ENCODE data around the gene GTF3C1. TPM values are rescaled to one million over a fixed set of nuclear protein-coding genes. Genes with fewer than 3 reads are reported as not detected.

Gene GTF3C1
- total and polyA plus RNA-seq, 4 donors, result 15.3 to 28.0 (median 22.2) TPM

DNA sequence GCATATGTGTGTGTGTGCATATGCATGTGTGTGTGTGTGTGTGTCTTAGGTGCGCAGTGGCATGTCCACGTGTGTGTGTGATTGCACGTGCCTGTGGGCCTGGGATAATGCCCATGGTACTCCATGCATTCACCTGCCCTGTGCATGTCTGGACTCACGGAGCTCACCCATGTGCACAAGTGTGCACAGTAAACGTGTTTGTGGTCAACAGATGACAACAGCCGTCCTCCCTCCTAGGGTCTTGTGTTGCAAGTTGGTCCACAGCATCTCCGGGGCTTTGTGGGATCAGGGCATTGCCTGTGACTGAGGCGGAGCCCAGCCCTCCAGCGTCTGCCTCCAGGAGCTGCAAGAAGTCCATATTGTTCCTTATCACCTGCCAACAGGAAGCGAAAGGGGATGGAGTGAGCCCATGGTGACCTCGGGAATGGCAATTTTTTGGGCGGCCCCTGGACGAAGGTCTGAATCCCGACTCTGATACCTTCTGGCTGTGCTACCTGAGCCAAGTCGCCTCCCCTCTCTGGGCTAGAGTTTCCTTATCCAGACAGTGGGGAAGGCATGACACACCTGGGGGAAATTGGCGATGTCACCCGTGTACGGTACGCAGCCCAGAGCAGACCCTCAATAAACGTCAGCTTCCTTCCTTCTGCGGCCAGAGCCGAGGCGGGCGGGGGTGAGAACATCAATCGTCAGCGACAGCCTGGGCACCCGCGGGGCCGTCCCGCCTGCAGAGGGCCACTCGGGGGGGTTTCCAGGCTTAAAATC is 100.1 kb downstream of the GTF3C1 start:
- Histone ChIP-seq H3K4me1 (ENCODE audit: control insufficient read depth in 4 of 4, insufficient read depth in 4 of 4, low read length in 3 of 4) (no peaks in the 10 kb centered on the region), H3K9me3 (ENCODE audit: control insufficient read depth in 4 of 4, low read length in 3 of 4) (peaks cover 0 to 6% (median 0%) of the 10 kb centered on the region in 4 donors), H3K36me3 (ENCODE audit: control insufficient read depth in 4 of 4, insufficient read depth in 3 of 4, low read depth in 1 of 4, low read length in 3 of 4) (no peaks in the 10 kb centered on the region), H3K27me3 (ENCODE audit: control insufficient read depth in 4 of 4, insufficient read depth in 4 of 4, low read length in 3 of 4) (no peaks in the 10 kb centered on the region), H3K9ac (ENCODE audit: low read depth in 1 of 2, low read length in 2 of 2) (no peak overlapping the region), H3K27ac (ENCODE audit: low read depth in 1 of 2, low read length in 2 of 2) (no peak overlapping the region), H3K4me3 (ENCODE audit: low read depth in 1 of 3, low read length in 3 of 3) (no peak overlapping the region)
- no peak for TF ChIP-seq YY1 (IDR thresholded peaks at IDR 0.05)
- TF ChIP-seq, protein P1, sequence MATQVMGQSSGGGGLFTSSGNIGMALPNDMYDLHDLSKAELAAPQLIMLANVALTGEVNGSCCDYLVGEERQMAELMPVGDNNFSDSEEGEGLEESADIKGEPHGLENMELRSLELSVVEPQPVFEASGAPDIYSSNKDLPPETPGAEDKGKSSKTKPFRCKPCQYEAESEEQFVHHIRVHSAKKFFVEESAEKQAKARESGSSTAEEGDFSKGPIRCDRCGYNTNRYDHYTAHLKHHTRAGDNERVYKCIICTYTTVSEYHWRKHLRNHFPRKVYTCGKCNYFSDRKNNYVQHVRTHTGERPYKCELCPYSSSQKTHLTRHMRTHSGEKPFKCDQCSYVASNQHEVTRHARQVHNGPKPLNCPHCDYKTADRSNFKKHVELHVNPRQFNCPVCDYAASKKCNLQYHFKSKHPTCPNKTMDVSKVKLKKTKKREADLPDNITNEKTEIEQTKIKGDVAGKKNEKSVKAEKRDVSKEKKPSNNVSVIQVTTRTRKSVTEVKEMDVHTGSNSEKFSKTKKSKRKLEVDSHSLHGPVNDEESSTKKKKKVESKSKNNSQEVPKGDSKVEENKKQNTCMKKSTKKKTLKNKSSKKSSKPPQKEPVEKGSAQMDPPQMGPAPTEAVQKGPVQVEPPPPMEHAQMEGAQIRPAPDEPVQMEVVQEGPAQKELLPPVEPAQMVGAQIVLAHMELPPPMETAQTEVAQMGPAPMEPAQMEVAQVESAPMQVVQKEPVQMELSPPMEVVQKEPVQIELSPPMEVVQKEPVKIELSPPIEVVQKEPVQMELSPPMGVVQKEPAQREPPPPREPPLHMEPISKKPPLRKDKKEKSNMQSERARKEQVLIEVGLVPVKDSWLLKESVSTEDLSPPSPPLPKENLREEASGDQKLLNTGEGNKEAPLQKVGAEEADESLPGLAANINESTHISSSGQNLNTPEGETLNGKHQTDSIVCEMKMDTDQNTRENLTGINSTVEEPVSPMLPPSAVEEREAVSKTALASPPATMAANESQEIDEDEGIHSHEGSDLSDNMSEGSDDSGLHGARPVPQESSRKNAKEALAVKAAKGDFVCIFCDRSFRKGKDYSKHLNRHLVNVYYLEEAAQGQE (IDR thresholded peaks at IDR 0.05), result no peak
- TF ChIP-seq TAF1 (conservative IDR thresholded peaks at IDR 0.05), result no peak
- TF ChIP-seq RAD21 (IDR thresholded peaks at IDR 0.05), result no peak
- TF ChIP-seq, protein P2, sequence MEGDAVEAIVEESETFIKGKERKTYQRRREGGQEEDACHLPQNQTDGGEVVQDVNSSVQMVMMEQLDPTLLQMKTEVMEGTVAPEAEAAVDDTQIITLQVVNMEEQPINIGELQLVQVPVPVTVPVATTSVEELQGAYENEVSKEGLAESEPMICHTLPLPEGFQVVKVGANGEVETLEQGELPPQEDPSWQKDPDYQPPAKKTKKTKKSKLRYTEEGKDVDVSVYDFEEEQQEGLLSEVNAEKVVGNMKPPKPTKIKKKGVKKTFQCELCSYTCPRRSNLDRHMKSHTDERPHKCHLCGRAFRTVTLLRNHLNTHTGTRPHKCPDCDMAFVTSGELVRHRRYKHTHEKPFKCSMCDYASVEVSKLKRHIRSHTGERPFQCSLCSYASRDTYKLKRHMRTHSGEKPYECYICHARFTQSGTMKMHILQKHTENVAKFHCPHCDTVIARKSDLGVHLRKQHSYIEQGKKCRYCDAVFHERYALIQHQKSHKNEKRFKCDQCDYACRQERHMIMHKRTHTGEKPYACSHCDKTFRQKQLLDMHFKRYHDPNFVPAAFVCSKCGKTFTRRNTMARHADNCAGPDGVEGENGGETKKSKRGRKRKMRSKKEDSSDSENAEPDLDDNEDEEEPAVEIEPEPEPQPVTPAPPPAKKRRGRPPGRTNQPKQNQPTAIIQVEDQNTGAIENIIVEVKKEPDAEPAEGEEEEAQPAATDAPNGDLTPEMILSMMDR (IDR thresholded peaks at IDR 0.05; ENCODE audit: low read depth, low read length, missing input control), result no peak
- TF ChIP-seq RXRA (IDR thresholded peaks at IDR 0.05), result no peak
- TF ChIP-seq HNF4A (conservative IDR thresholded peaks at IDR 0.05), result no peak
- TF ChIP-seq FOXA1 (IDR thresholded peaks at IDR 0.05), result no peak
- TF ChIP-seq, protein P3, sequence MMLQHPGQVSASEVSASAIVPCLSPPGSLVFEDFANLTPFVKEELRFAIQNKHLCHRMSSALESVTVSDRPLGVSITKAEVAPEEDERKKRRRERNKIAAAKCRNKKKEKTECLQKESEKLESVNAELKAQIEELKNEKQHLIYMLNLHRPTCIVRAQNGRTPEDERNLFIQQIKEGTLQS (IDR thresholded peaks at IDR 0.05), result no peak
- no peak for TF ChIP-seq HNF4G (IDR thresholded peaks at IDR 0.05)
- no peak for TF ChIP-seq FOXA2 (IDR thresholded peaks at IDR 0.05)
- WGBS, result 41% methylated on average over 31 of the region's 31 CpGs
- DNase-seq (ENCODE audit: low spot score), result no peak

DNA sequence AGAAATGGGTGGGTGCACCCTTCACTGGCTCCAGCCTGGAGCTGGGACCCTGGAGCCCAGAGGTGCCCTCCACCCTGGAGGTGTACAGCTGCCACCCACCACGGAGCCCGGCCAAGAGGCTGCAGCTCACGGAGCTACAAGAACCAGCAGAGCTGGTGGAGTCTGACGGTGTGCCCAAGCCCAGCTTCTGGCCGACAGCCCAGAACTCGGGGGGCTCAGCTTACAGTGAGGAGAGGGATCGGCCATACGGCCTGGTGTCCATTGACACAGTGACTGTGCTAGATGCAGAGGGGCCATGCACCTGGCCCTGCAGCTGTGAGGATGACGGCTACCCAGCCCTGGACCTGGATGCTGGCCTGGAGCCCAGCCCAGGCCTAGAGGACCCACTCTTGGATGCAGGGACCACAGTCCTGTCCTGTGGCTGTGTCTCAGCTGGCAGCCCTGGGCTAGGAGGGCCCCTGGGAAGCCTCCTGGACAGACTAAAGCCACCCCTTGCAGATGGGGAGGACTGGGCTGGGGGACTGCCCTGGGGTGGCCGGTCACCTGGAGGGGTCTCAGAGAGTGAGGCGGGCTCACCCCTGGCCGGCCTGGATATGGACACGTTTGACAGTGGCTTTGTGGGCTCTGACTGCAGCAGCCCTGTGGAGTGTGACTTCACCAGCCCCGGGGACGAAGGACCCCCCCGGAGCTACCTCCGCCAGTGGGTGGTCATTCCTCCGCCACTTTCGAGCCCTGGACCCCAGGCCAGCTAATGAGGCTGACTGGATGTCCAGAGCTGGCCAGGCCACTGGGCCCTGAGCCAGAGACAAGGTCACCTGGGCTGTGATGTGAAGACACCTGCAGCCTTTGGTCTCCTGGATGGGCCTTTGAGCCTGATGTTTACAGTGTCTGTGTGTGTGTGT is 100.9 kb downstream of the GTF3C1 start:
- H3K36me3 ChIP-seq (ENCODE audit: control insufficient read depth in 4 of 4, insufficient read depth in 3 of 4, low read depth in 1 of 4, low read length in 3 of 4), result no peaks in the 10 kb centered on the region
- TF ChIP-seq FOXA2 (IDR thresholded peaks at IDR 0.05) (no peak), EGR1 (IDR thresholded peaks at IDR 0.05; ENCODE audit: low read depth in 2 of 2) (no peak), HNF4A (conservative IDR thresholded peaks at IDR 0.05) (no peak)
- TF ChIP-seq, protein P1 (IDR thresholded peaks at IDR 0.05), result no peak
- H3K9me3 ChIP-seq (ENCODE audit: control insufficient read depth in 4 of 4, low read length in 3 of 4), result peaks cover 0 to 13% (median 3%) of the 10 kb centered on the region in 4 donors
- H3K9ac ChIP-seq (ENCODE audit: low read depth in 1 of 2, low read length in 2 of 2), result no peak overlapping the region
- no peaks in the 10 kb centered on the region for H3K4me1 ChIP-seq (ENCODE audit: control insufficient read depth in 4 of 4, insufficient read depth in 4 of 4, low read length in 3 of 4)
- 91% methylated on average over 19 of the region's 19 CpGs for WGBS
- no peak for DNase-seq (ENCODE audit: low spot score)
- H3K27ac ChIP-seq (ENCODE audit: low read depth in 1 of 2, low read length in 2 of 2), result no peak overlapping the region
- no peak overlapping the region for H3K4me3 ChIP-seq (ENCODE audit: low read depth in 1 of 3, low read length in 3 of 3)
- H3K27me3 ChIP-seq (ENCODE audit: control insufficient read depth in 4 of 4, insufficient read depth in 4 of 4, low read length in 3 of 4), result no peaks in the 10 kb centered on the region

Measured in liver (tissue), 9 donors.